H9 (cell line): Measurements from ENCODE around the gene RCOR2. TPM values are rescaled to one million over a fixed set of nuclear protein-coding genes. Genes with fewer than 3 reads are reported as not detected.
A peak's percentile ranks its signal among the peaks of the same experiment; 100 is the strongest.

ENCODE experiments used
- DNase-seq: peaks from one replicate; pipeline ENCODE4 v3.0.0-alpha.2; 2017
- H2AFZ ChIP-seq: one replicate; pipeline ENCODE4 v1.6.1; 2013; ENCODE audit warnings: mild to moderate bottlenecking, low read length, control low read depth, moderate library complexity
- H2AK5ac ChIP-seq: 2 replicates; pipeline ENCODE4 v1.6.1; 2013; ENCODE audit warnings: low read length, control low read depth, mixed read lengths; ENCODE audit not compliant: insufficient read length
- H2BK120ac ChIP-seq: one replicate; pipeline ENCODE4 v1.6.1; 2013; ENCODE audit warnings: low read depth, mild to moderate bottlenecking, low read length, control low read depth, inconsistent platforms; ENCODE audit not compliant: poor library complexity, severe bottlenecking
- H2BK12ac ChIP-seq: 2 replicates; pipeline ENCODE4 v1.6.1; 2013; ENCODE audit warnings: low read length, control low read depth, mixed read lengths, low read depth; ENCODE audit not compliant: insufficient read length
- H2BK15ac ChIP-seq: 2 replicates; pipeline ENCODE4 v1.6.1; 2013; ENCODE audit warnings: low read depth, low read length, control low read depth
- H2BK20ac ChIP-seq: one replicate; pipeline ENCODE4 v1.6.1; 2013; ENCODE audit warnings: low read depth, mild to moderate bottlenecking, low read length, control low read depth, inconsistent platforms; ENCODE audit not compliant: poor library complexity, severe bottlenecking
- H2BK5ac ChIP-seq: 2 replicates; pipeline ENCODE4 v1.6.1; 2013; ENCODE audit warnings: low read length, control low read depth, mixed read lengths; ENCODE audit not compliant: insufficient read length
- H3K14ac ChIP-seq: 2 replicates; pipeline ENCODE4 v1.6.1; 2013; ENCODE audit warnings: low read length, control low read depth; ENCODE audit not compliant: insufficient read depth
- H3K18ac ChIP-seq: 2 replicates; pipeline ENCODE4 v1.6.1; 2013; ENCODE audit warnings: low read depth, mild to moderate bottlenecking, mixed read lengths, low read length, control low read depth; ENCODE audit not compliant: insufficient read length
- H3K23ac ChIP-seq: 2 replicates; pipeline ENCODE4 v1.6.1; 2013; ENCODE audit warnings: low read length, control low read depth, mixed read lengths, low read depth; ENCODE audit not compliant: insufficient read length
- H3K23me2 ChIP-seq: 2 replicates; pipeline ENCODE4 v1.6.1; 2013; ENCODE audit warnings: low read depth, mild to moderate bottlenecking, mixed read lengths, low read length, control low read depth; ENCODE audit not compliant: insufficient read length, poor library complexity, severe bottlenecking
- H3K27ac ChIP-seq: 2 replicates; pipeline ENCODE4 v1.5.1; 2013; ENCODE audit warnings: low read length, control low read depth, mixed read lengths, low read depth; ENCODE audit not compliant: insufficient read length
- H3K27me3 ChIP-seq: 2 replicates; pipeline ENCODE4 v1.6.1; 2013; ENCODE audit warnings: low read length, control low read depth, inconsistent platforms; ENCODE audit not compliant: insufficient read depth
- H3K4ac ChIP-seq: 2 replicates; pipeline ENCODE4 v1.6.1; 2013; ENCODE audit warnings: low read depth, mild to moderate bottlenecking, control low read depth, inconsistent platforms, low read length, moderate library complexity
- H3K4me1 ChIP-seq: 2 replicates; pipeline ENCODE4 v1.6.1; 2013; ENCODE audit warnings: low read length, control low read depth, inconsistent platforms; ENCODE audit not compliant: insufficient read depth
- H3K4me2 ChIP-seq: 2 replicates; pipeline ENCODE4 v1.6.1; 2013; ENCODE audit warnings: low read length, control low read depth, mixed read lengths; ENCODE audit not compliant: insufficient read length, insufficient read depth
- H3K56ac ChIP-seq: 2 replicates; pipeline ENCODE4 v1.6.1; 2013; ENCODE audit warnings: low read depth, mild to moderate bottlenecking, mixed read lengths, low read length, control low read depth; ENCODE audit not compliant: insufficient read length
- H3K79me1 ChIP-seq: 2 replicates; pipeline ENCODE4 v1.6.1; 2013; ENCODE audit warnings: low read depth, mild to moderate bottlenecking, moderate library complexity, low read length, control low read depth, inconsistent platforms; ENCODE audit not compliant: insufficient read depth, poor library complexity, severe bottlenecking
- H3K79me2 ChIP-seq: 2 replicates; pipeline ENCODE4 v1.6.1; 2013; ENCODE audit warnings: low read length, control low read depth, inconsistent platforms; ENCODE audit not compliant: insufficient read depth
- H3K9ac ChIP-seq: 2 replicates; pipeline ENCODE4 v1.6.1; 2013; ENCODE audit warnings: low read length, control low read depth, mixed read lengths; ENCODE audit not compliant: insufficient read length; ENCODE audit errors: extremely low read depth
- H3K9me3 ChIP-seq: one replicate; pipeline ENCODE4 v1.6.1; 2013; ENCODE audit warnings: low read depth, low read length, inconsistent platforms; ENCODE audit not compliant: control insufficient read depth
- H3T11ph ChIP-seq: one replicate; pipeline ENCODE4 v1.6.1; 2013; ENCODE audit warnings: mild to moderate bottlenecking, low read length, control low read depth, inconsistent platforms
- H4K20me1 ChIP-seq: one replicate; pipeline ENCODE4 v1.6.1; 2013; ENCODE audit not compliant: control insufficient read depth, insufficient read length, insufficient read depth
- H4K5ac ChIP-seq: 2 replicates; pipeline ENCODE4 v1.6.1; 2013; ENCODE audit warnings: low read depth, mild to moderate bottlenecking, mixed read lengths, low read length, control low read depth; ENCODE audit not compliant: insufficient read length
- H4K8ac ChIP-seq: replicated peaks from 2 replicates; pipeline ENCODE4 v1.6.1; 2013; ENCODE audit warnings: low read length, control low read depth, mixed read lengths, low read depth; ENCODE audit not compliant: insufficient read length
- H4K91ac ChIP-seq: 2 replicates; pipeline ENCODE4 v1.6.1; 2013; ENCODE audit warnings: low read depth, mild to moderate bottlenecking, moderate library complexity, mixed read lengths, low read length, control low read depth; ENCODE audit not compliant: insufficient read length
- H3K27ac Mint-ChIP-seq, 3 experiments: 2 replicates in 2 of 3; 3 replicates in 1 of 3; pipeline ENCODE4 v1.8.0; 2020 to 2021; ENCODE audit warnings: mixed read lengths in 3 of 3, mild to moderate bottlenecking in 1 of 3, moderate library complexity in 1 of 3
- H3K27me3 Mint-ChIP-seq: 2 replicates; pipeline ENCODE4 v1.8.0; 2021; ENCODE audit warnings: low read depth, mild to moderate bottlenecking, moderate library complexity, mixed read lengths
- H3K36me3 Mint-ChIP-seq, 3 experiments: 2 replicates in 2 of 3; 3 replicates in 1 of 3; pipeline ENCODE4 v1.8.0; 2020 to 2021; ENCODE audit warnings: low read depth in 3 of 3, mixed read lengths in 3 of 3; ENCODE audit not compliant: insufficient read depth in 1 of 3
- H3K4me1 Mint-ChIP-seq, 2 experiments: 2 replicates each; pipeline ENCODE4 v1.8.0; 2020; ENCODE audit warnings: mixed read lengths in 2 of 2
- H3K4me3 Mint-ChIP-seq, 2 experiments: 2 replicates in 1 of 2; 3 replicates in 1 of 2; pipeline ENCODE4 v1.8.0; 2020 to 2021; ENCODE audit warnings: mild to moderate bottlenecking in 2 of 2, mixed read lengths in 2 of 2, moderate library complexity in 1 of 2
- H3K9me3 Mint-ChIP-seq, 2 experiments: 2 replicates in 1 of 2; 3 replicates in 1 of 2; pipeline ENCODE4 v1.8.0; 2020; ENCODE audit warnings: mild to moderate bottlenecking in 2 of 2, mixed read lengths in 2 of 2, moderate library complexity in 1 of 2
- WGBS: extraction: QIAGEN DNeasy Blood & Tissue Kit; methylation state at CpG from one replicate; pipeline ENCODE4 v1.1.7; 2013; ENCODE audit warnings: missing lambda C conversion rate, low lambda C conversion rate, mixed read lengths; ENCODE audit not compliant: insufficient read length; ENCODE audit errors: extremely low coverage; 5-methylcytosine and 5-hydroxymethylcytosine counted together
- total RNA-seq: library from RNA; stranded (reverse); gene quantifications from 2 replicates; pipeline ENCODE4 v1.2.1, GENCODE V29; 2021
- TF ChIP-seq, protein P1 (sequence below): fragments of 200-600 bp; sonication (generic); conservative IDR thresholded peaks from 3 replicates; pipeline ENCODE4 v1.8.0; 2021; ENCODE audit warnings: antibody characterized with exemption, mild to moderate bottlenecking

RCOR2 gene
- total RNA-seq, 1 experiment from 2014 or later: 118 TPM

DNA sequence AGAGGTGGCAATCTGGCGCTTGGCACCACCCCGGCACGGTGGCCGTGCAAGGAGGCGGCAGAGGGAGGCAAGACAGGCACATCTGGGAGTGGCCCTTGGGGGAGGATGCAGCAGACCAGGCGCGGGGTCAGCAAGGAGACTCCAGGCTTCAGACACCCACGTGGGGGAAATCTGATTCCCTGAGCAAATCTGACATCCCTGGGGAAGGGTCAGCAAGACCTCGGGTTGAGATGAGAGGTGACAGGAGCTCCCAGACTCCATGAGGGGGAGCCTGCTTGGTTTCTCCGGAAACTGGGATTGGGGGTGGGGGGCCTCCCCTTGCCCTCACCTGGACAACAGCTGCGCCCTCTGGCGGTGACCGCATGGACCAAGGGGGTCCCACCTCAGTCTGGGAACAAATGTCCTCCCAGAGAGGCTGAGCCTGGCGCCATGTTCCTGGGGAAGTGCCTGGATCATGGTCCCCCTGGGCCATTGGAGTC lies 4.0 kb upstream of the RCOR2 start:
- peak; percentile 86 for DNase-seq
- TF ChIP-seq, protein P1, sequence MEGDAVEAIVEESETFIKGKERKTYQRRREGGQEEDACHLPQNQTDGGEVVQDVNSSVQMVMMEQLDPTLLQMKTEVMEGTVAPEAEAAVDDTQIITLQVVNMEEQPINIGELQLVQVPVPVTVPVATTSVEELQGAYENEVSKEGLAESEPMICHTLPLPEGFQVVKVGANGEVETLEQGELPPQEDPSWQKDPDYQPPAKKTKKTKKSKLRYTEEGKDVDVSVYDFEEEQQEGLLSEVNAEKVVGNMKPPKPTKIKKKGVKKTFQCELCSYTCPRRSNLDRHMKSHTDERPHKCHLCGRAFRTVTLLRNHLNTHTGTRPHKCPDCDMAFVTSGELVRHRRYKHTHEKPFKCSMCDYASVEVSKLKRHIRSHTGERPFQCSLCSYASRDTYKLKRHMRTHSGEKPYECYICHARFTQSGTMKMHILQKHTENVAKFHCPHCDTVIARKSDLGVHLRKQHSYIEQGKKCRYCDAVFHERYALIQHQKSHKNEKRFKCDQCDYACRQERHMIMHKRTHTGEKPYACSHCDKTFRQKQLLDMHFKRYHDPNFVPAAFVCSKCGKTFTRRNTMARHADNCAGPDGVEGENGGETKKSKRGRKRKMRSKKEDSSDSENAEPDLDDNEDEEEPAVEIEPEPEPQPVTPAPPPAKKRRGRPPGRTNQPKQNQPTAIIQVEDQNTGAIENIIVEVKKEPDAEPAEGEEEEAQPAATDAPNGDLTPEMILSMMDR: peak; percentile 92
- H2BK120ac ChIP-seq: no peak overlapping the region
- H3T11ph ChIP-seq: no peak overlapping the region
- no peak overlapping the region for H2BK12ac ChIP-seq
- H2AK5ac ChIP-seq: no peak overlapping the region
- Mint-ChIP-seq H3K4me1 (peaks cover 19 to 21% of the 10 kb centered on the region in 2 experiments), H3K27ac (peak overlapping the region; percentile 61 to 92 (median 64); a peak in 5 of 7 replicates), H3K36me3 (peaks cover 0 to 8% (median 4%) of the 10 kb centered on the region in 3 experiments; a peak in 5 of 7 replicates), H3K9me3 (peaks cover 5% of the 10 kb centered on the region in 2 experiments; a peak in 4 of 5 replicates), H3K4me3 (peak overlapping the region; percentile 66 to 82), H3K27me3 (peaks cover 29% of the 10 kb centered on the region)
- H3K23me2 ChIP-seq: peaks cover 25% of the 10 kb centered on the region
- no peak overlapping the region for H3K4ac ChIP-seq
- H3K27ac ChIP-seq: no peak overlapping the region
- H2BK5ac ChIP-seq: no peak overlapping the region
- peaks cover 3% of the 10 kb centered on the region for H3K4me1 ChIP-seq
- peak overlapping the region; percentile 67 for H3K4me2 ChIP-seq
- no peak overlapping the region for H4K8ac ChIP-seq
- no peak overlapping the region for H3K9ac ChIP-seq
- H3K14ac ChIP-seq: no peak overlapping the region
- no peak overlapping the region for H2BK15ac ChIP-seq
- no peak overlapping the region for H2AFZ ChIP-seq
- H3K9me3 ChIP-seq: no peaks in the 10 kb centered on the region
- no peak overlapping the region for H3K56ac ChIP-seq
- H3K23ac ChIP-seq: no peak overlapping the region
- H4K20me1 ChIP-seq: no peaks in the 10 kb centered on the region
- peaks cover under 1% of the 10 kb centered on the region; the same call in 1 of the 2 replicates for H3K79me2 ChIP-seq
- H2BK20ac ChIP-seq: no peak overlapping the region
- no peak overlapping the region for H4K5ac ChIP-seq
- no CpG with 5 or more reads among the region's 14 CpGs for WGBS
- no peak overlapping the region for H4K91ac ChIP-seq
- no peaks in the 10 kb centered on the region for H3K79me1 ChIP-seq
- H3K18ac ChIP-seq: peak overlapping the region; percentile 70
- no peaks in the 10 kb centered on the region for H3K27me3 ChIP-seq
